ENCODE results near the gene TPM4. TPM values are rescaled to one million over a fixed set of nuclear protein-coding genes. Genes with fewer than 3 reads are reported as not detected.
"Not testable (repeated sequence)": the region's sequence is repeated elsewhere in the genome, so short reads cannot be mapped to it uniquely, and the experiment has no call there.

The TPM4 gene
- total RNA-seq, 4 donors from 2014 or later, result 471 to 530 (median 493) TPM

GRCh38 chr19:16113727-16114126 lies 37.4 kb downstream of the TPM4 start:
- H3K4me3 ChIP-seq, result no peak overlapping the region
- peak overlapping the region in 1 of 4 donors; percentile 97 for H3K27ac ChIP-seq
- H3K4me1 ChIP-seq, result peaks cover 0 to 61% (median 43%) of the 10 kb centered on the region in 4 donors
- peaks cover 0 to 26% (median 6%) of the 10 kb centered on the region in 3 donors for H3K36me3 ChIP-seq
- no peak for DNase-seq (ENCODE audit: low spot score in 2 of 2)
- no peaks in the 10 kb centered on the region for H3K9me3 ChIP-seq
- TF ChIP-seq EP300 (IDR thresholded peaks at IDR 0.05) (no peak), POLR2A (IDR thresholded peaks at IDR 0.05) (no peak), CTCF (IDR thresholded peaks at IDR 0.05) (no peak)
- no peaks in the 10 kb centered on the region for H3K27me3 ChIP-seq
- WGBS, 2 donors, result 55 to 77% methylated on average over 3 of the region's 3 CpGs

DNA sequence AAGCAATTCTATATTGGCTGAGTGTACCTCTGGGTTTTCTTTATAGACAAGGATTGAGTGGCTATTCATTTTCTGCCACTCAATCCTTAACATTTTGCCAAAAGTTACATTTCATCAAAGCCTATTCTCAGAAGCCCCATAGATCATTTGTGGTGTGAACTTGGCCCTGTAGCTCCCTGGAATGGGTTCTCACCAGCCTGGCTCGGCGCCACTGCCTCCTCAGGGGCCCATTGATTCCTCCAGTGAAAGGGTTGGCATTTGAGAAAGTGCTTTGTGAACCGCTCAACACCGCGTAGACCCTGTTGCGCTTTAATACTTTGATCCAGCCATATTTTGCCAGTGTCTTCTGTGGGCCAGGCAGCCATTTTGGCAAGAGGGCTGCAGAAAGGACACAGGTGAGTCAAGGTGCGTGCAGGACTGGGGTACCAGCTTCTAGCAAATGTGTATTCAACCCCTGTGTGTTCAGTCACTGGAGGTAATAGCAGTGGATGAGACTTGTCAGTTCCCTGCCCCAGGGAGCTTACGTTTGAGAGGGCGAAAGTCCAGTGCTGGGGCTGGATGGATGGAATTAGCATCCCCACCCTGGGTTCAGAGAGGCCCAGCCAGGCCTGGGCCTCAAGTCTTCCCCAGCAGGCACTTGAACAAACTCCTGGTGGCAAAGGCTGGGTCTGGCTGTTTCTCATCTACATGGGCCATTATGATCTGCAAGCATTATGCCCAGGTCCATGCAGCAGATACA lies 39.2 kb downstream of the TPM4 start:
- TF ChIP-seq POLR2A (IDR thresholded peaks at IDR 0.05), result no peak
- TF ChIP-seq CTCF (IDR thresholded peaks at IDR 0.05), result no peak
- TF ChIP-seq EP300 (IDR thresholded peaks at IDR 0.05), result no peak
- no peaks in the 10 kb centered on the region for H3K9me3 ChIP-seq
- no peak overlapping the region for H3K4me3 ChIP-seq
- no peak for DNase-seq (ENCODE audit: low spot score in 2 of 2)
- H3K4me1 ChIP-seq, result peaks cover 0 to 77% (median 42%) of the 10 kb centered on the region in 4 donors
- H3K27ac ChIP-seq, result peak overlapping the region in 3 of 4 donors; percentile 13 to 50 (median 39)
- 45 to 56% methylated on average over 7 to 9 of the region's 9 CpGs for WGBS, 2 donors
- no peaks in the 10 kb centered on the region for H3K27me3 ChIP-seq
- peaks cover 0 to 44% (median 20%) of the 10 kb centered on the region in 3 donors for H3K36me3 ChIP-seq

DNA sequence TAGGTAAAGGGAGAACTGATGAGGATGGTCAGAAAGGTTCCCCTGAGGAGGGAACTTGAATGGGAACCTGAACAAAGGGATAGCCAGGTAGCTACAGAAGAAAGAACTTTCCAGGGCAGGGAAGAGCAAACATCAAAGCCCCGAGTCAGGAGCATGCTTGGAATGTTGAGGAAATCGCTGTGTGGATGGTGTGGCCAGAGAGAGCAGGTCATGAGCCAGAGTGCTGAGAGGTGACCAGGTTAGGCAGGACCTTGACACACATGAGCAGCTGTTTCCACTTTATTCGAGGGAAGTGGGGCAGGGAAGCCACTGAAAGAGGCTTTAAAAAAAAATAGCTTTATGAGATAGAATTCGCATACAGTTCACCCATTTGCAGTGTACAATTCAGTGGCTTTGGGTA lies 39.8 kb downstream of the TPM4 start:
- Histone ChIP-seq H3K27ac (peak overlapping the region in 1 of 4 donors; percentile 39), H3K4me3 (no peak overlapping the region), H3K27me3 (no peaks in the 10 kb centered on the region), H3K36me3 (peaks cover 0 to 50% (median 20%) of the 10 kb centered on the region in 3 donors), H3K9me3 (no peaks in the 10 kb centered on the region), H3K4me1 (peaks cover 0 to 74% (median 38%) of the 10 kb centered on the region in 4 donors)
- no peak for TF ChIP-seq POLR2A (IDR thresholded peaks at IDR 0.05)
- TF ChIP-seq CTCF (IDR thresholded peaks at IDR 0.05), result no peak
- TF ChIP-seq EP300 (IDR thresholded peaks at IDR 0.05), result no peak
- 59 to 65% methylated on average over 4 of the region's 4 CpGs for WGBS, 2 donors
- DNase-seq (ENCODE audit: low spot score in 2 of 2), result no peak

DNA sequence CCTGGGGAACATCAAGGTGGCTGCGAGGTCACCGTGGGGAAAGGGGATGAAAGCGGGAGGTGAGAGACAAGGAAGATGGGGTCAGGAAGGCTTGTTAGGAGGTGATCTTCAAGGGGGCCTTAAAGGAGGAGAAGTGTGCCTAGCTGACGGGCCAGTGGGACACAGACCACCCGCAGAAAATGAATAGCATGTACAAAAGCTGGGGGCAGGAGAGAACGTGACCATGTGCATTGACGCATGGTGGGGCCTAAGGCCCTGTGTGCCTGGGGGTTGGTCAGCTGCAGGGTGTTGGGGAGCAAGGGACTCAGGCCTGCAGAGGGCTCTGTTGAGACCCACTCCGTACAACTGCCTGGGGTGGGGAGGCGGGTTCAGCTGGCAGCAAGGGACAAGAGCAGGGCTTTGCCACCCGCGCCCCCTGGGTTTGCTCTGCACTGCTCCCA lies 41.3 kb downstream of the TPM4 start:
- Histone ChIP-seq H3K4me3 (no peak overlapping the region), H3K9me3 (no peaks in the 10 kb centered on the region), H3K4me1 (peaks cover 0 to 69% (median 31%) of the 10 kb centered on the region in 4 donors), H3K27ac (peak overlapping the region in 1 of 4 donors; percentile 68), H3K36me3 (peaks cover 0 to 65% (median 26%) of the 10 kb centered on the region in 3 donors), H3K27me3 (no peaks in the 10 kb centered on the region)
- TF ChIP-seq CTCF (IDR thresholded peaks at IDR 0.05) (no peak), POLR2A (IDR thresholded peaks at IDR 0.05) (no peak), EP300 (IDR thresholded peaks at IDR 0.05) (no peak)
- WGBS, 2 donors, result 81 to 82% methylated on average over 11 of the region's 11 CpGs
- DNase-seq (ENCODE audit: low spot score in 2 of 2), result no peak

- no peaks in the 10 kb centered on the region for H3K9me3 ChIP-seq
- H3K27ac ChIP-seq, result peak overlapping the region in 2 of 4 donors; percentile 17 to 68
- TF ChIP-seq CTCF (IDR thresholded peaks at IDR 0.05), result no peak
- no peak for TF ChIP-seq POLR2A (IDR thresholded peaks at IDR 0.05)
- no peak for TF ChIP-seq EP300 (IDR thresholded peaks at IDR 0.05)
- H3K4me3 ChIP-seq, result no peak overlapping the region
- peaks cover 0 to 59% (median 21%) of the 10 kb centered on the region in 4 donors for H3K4me1 ChIP-seq
- H3K36me3 ChIP-seq, result peaks cover 0 to 75% (median 29%) of the 10 kb centered on the region in 3 donors
- DNase-seq (ENCODE audit: low spot score in 2 of 2), result no peak
- 67 to 78% methylated on average over 12 of the region's 12 CpGs for WGBS, 2 donors
- no peaks in the 10 kb centered on the region for H3K27me3 ChIP-seq
Measured at GRCh38 chr19:16118489-16119033, 42.3 kb downstream of the TPM4 start.

- WGBS, 2 donors, result 84 to 85% methylated on average over 19 of the region's 19 CpGs
- Histone ChIP-seq H3K27ac (peak overlapping the region in 2 of 4 donors; percentile 60 to 65), H3K36me3 (peaks cover 0 to 82% (median 33%) of the 10 kb centered on the region in 3 donors), H3K4me1 (peaks cover 0 to 53% (median 15%) of the 10 kb centered on the region in 4 donors)
- not testable (repeated sequence) for H3K27me3 ChIP-seq; H3K4me3 ChIP-seq; DNase-seq (ENCODE audit: low spot score in 2 of 2); H3K9me3 ChIP-seq
Measured at GRCh38 chr19:16119075-16119857, 43.0 kb downstream of the TPM4 start.
